Measurements from ENCODE around the gene MIS18BP1. TPM values are rescaled to one million over a fixed set of nuclear protein-coding genes. Genes with fewer than 3 reads are reported as not detected.

MIS18BP1 gene
- total RNA-seq, 1 experiment from 2014 or later = 21.1 TPM

- POLR2A ChIA-PET = no interaction called here
- CTCF ChIA-PET = no interaction called here
- Histone ChIP-seq H3K4me3 (ENCODE audit: low read depth in 2 of 2, low read length in 2 of 2) (no peak overlapping the region), H3K9me3 (ENCODE audit: control insufficient read depth, insufficient read depth, low read depth, low read length) (no peaks in the 10 kb centered on the region; the same call in 1 of the 2 replicates), H3K4me1 (ENCODE audit: control insufficient read depth, insufficient read depth, low read length) (no peaks in the 10 kb centered on the region), H3K27ac (ENCODE audit: low read length) (no peak overlapping the region), H3K36me3 (ENCODE audit: control insufficient read depth, insufficient read depth, low read length) (no peaks in the 10 kb centered on the region; the same call in 1 of the 2 replicates), H3K27me3 (ENCODE audit: control insufficient read depth, insufficient read depth, low read length) (no peaks in the 10 kb centered on the region)
- ATAC-seq (no peak), DNase-seq (ENCODE audit: low read depth, low spot score) (no peak)
- intact Hi-C loops (cut with micrococcal nuclease; ENCODE audit: unreplicated experiment) = no loop called here
- BruUV-seq (replicated peaks) = no TSS peak
- in situ Hi-C loops (cut with HindIII; ENCODE audit: low pct_unique_long_range_greater_than_20kb, low sequenced_read_pairs) = no loop called here
- TF ChIP-seq POLR2AphosphoS5 (IDR thresholded peaks at IDR 0.05; ENCODE audit: low read depth, low read length) = no peak
- TF ChIP-seq TCF7L2 (IDR thresholded peaks at IDR 0.05; ENCODE audit: low read depth, low read length) = no peak
- no peak for TF ChIP-seq SIN3A (IDR thresholded peaks at IDR 0.05; ENCODE audit: borderline replicate concordance, insufficient read depth, low read depth, low read length)
- no peak for TF ChIP-seq CTCF (IDR thresholded peaks at IDR 0.05)
- TF ChIP-seq, protein P1, sequence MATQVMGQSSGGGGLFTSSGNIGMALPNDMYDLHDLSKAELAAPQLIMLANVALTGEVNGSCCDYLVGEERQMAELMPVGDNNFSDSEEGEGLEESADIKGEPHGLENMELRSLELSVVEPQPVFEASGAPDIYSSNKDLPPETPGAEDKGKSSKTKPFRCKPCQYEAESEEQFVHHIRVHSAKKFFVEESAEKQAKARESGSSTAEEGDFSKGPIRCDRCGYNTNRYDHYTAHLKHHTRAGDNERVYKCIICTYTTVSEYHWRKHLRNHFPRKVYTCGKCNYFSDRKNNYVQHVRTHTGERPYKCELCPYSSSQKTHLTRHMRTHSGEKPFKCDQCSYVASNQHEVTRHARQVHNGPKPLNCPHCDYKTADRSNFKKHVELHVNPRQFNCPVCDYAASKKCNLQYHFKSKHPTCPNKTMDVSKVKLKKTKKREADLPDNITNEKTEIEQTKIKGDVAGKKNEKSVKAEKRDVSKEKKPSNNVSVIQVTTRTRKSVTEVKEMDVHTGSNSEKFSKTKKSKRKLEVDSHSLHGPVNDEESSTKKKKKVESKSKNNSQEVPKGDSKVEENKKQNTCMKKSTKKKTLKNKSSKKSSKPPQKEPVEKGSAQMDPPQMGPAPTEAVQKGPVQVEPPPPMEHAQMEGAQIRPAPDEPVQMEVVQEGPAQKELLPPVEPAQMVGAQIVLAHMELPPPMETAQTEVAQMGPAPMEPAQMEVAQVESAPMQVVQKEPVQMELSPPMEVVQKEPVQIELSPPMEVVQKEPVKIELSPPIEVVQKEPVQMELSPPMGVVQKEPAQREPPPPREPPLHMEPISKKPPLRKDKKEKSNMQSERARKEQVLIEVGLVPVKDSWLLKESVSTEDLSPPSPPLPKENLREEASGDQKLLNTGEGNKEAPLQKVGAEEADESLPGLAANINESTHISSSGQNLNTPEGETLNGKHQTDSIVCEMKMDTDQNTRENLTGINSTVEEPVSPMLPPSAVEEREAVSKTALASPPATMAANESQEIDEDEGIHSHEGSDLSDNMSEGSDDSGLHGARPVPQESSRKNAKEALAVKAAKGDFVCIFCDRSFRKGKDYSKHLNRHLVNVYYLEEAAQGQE (IDR thresholded peaks at IDR 0.05; ENCODE audit: insufficient read depth in 1 of 2, low read depth in 2 of 2, low read length in 1 of 2) = no peak
These were observed 5.1 kb upstream of the MIS18BP1 start for GRCh38 chr14:45258073-45258472.

- in situ Hi-C loops (cut with HindIII; ENCODE audit: low pct_unique_long_range_greater_than_20kb, low sequenced_read_pairs) (no loop called here), intact Hi-C loops (cut with micrococcal nuclease; ENCODE audit: unreplicated experiment) (loop anchor here (5.0 kb wide), 1 partner anchor 122 kb away; the partner anchor contains the start of gene FKBP3)
- peaks cover 5% of the 10 kb centered on the region for H3K4me1 ChIP-seq (ENCODE audit: control insufficient read depth, insufficient read depth, low read length)
- peaks cover 6% of the 10 kb centered on the region; the same call in 1 of the 2 replicates for H3K36me3 ChIP-seq (ENCODE audit: control insufficient read depth, insufficient read depth, low read length)
- DNase-seq (ENCODE audit: low read depth, low spot score) (no peak), ATAC-seq (no peak)
- H3K9me3 ChIP-seq (ENCODE audit: control insufficient read depth, insufficient read depth, low read depth, low read length) = no peaks in the 10 kb centered on the region; the same call in 1 of the 2 replicates
- H3K27ac ChIP-seq (ENCODE audit: low read length) = no peak overlapping the region; the same call in 1 of the 2 replicates
- CTCF ChIA-PET = no interaction called here
- H3K27me3 ChIP-seq (ENCODE audit: control insufficient read depth, insufficient read depth, low read length) = no peaks in the 10 kb centered on the region
- BruUV-seq (replicated peaks) = no TSS peak
- TF ChIP-seq TCF7L2 (IDR thresholded peaks at IDR 0.05; ENCODE audit: low read depth, low read length) = no peak
- TF ChIP-seq, protein P1 (IDR thresholded peaks at IDR 0.05; ENCODE audit: insufficient read depth in 1 of 2, low read depth in 2 of 2, low read length in 1 of 2) = no peak
- no peak for TF ChIP-seq CTCF (IDR thresholded peaks at IDR 0.05)
- no peak for TF ChIP-seq SIN3A (IDR thresholded peaks at IDR 0.05; ENCODE audit: borderline replicate concordance, insufficient read depth, low read depth, low read length)
- no peak for TF ChIP-seq POLR2AphosphoS5 (IDR thresholded peaks at IDR 0.05; ENCODE audit: low read depth, low read length)
- POLR2A ChIA-PET = no interaction called here
- H3K4me3 ChIP-seq (ENCODE audit: low read depth in 2 of 2, low read length in 2 of 2) = no peak overlapping the region
These were observed 1.8 kb upstream of the MIS18BP1 start for GRCh38 chr14:45254771-45255170.
